Measurements from ENCODE around the gene TEX55.

GRCh38 chr3:119149484-119149883 is 3.5 kb downstream of the TEX55 start:
- TF ChIP-seq CTCF (IDR thresholded peaks at IDR 0.05; ENCODE audit: low read depth, low read length, poor library complexity, severe bottlenecking) = no peak
- no peak for TF ChIP-seq EZH2phosphoT487 (IDR thresholded peaks at IDR 0.05; ENCODE audit: borderline replicate concordance, low read length)
